Activated naive CD4-positive, alpha-beta T cell treated with anti-CD3 and anti-CD28 coated beads, Interleukin-2, amount 50 U/mL, for 16 hours (primary cell): ENCODE measurements around the gene SND1.

Experiments used
- DNase-seq: peaks from one replicate; pipeline ENCODE4 v3.0.0-alpha.2; 2020

Gene SND1

GRCh38 chr7:127776776-127777386 lies 124.9 kb downstream of the SND1 start:
- no peak for DNase-seq

- DNase-seq, result no peak
These were observed 128.5 kb downstream of the SND1 start for GRCh38 chr7:127780489-127780888.

- no peak for DNase-seq
These were observed 129.1 kb downstream of the SND1 start for GRCh38 chr7:127781081-127781480.

GRCh38 chr7:127782075-127782474 lies 130.1 kb downstream of the SND1 start:
- no peak for DNase-seq

- no peak for DNase-seq
These were observed 130.9 kb downstream of the SND1 start for GRCh38 chr7:127782654-127783559.

GRCh38 chr7:127786184-127786583 lies 134.2 kb downstream of the SND1 start:
- no peak for DNase-seq

- DNase-seq, result no peak
These were observed 137.0 kb downstream of the SND1 start for GRCh38 chr7:127789031-127789430.

GRCh38 chr7:127791446-127792189 lies 139.6 kb downstream of the SND1 start:
- DNase-seq, result no peak

- DNase-seq, result peak; percentile 22
These were observed 140.7 kb downstream of the SND1 start for GRCh38 chr7:127792528-127793342.

GRCh38 chr7:127793582-127793981 lies 141.6 kb downstream of the SND1 start:
- DNase-seq, result no peak

- no peak for DNase-seq
These were observed 142.1 kb downstream of the SND1 start for GRCh38 chr7:127794136-127794535.

- DNase-seq, result no peak
These were observed 142.6 kb downstream of the SND1 start for GRCh38 chr7:127794551-127794950.

GRCh38 chr7:127798023-127798422 lies 146.0 kb downstream of the SND1 start:
- DNase-seq, result no peak

- DNase-seq, result no peak
These were observed 146.9 kb downstream of the SND1 start for GRCh38 chr7:127798769-127799372.

GRCh38 chr7:127799535-127800305 lies 147.7 kb downstream of the SND1 start:
- DNase-seq, result no peak

- no peak for DNase-seq
These were observed 150.9 kb downstream of the SND1 start for GRCh38 chr7:127802845-127803244.

GRCh38 chr7:127803626-127804025 lies 151.6 kb downstream of the SND1 start:
- DNase-seq, result no peak

GRCh38 chr7:127807340-127807739 lies 155.3 kb downstream of the SND1 start:
- no peak for DNase-seq

- no peak for DNase-seq
These were observed 155.8 kb downstream of the SND1 start for GRCh38 chr7:127807829-127808228.

- DNase-seq, result no peak
These were observed 157.3 kb downstream of the SND1 start for GRCh38 chr7:127809261-127809702.

- no peak for DNase-seq
These were observed 158.1 kb downstream of the SND1 start for GRCh38 chr7:127810113-127810512.
